Fibroblast of lung (primary cell): Measurements from ENCODE around the gene ARL10. TPM values are rescaled to one million over a fixed set of nuclear protein-coding genes. Genes with fewer than 3 reads are reported as not detected.

Experiments used
- DNase-seq, 2 donors: peaks; one replicate each; pipeline versions ENCODE4 v3.0.0 to v3.0.0-alpha.2; 2010; ENCODE audit warnings: low read depth in 2 of 2
- H2AFZ ChIP-seq: 2 replicates; pipeline ENCODE4 v1.5.1; 2012; ENCODE audit warnings: low read length, control low read depth, inconsistent platforms
- H3K27ac ChIP-seq: 2 replicates; pipeline ENCODE4 v1.5.1; 2011; ENCODE audit warnings: low read length, control low read depth; ENCODE audit not compliant: insufficient read depth
- H3K27me3 ChIP-seq: 2 replicates; pipeline ENCODE4 v1.5.1; 2011; ENCODE audit warnings: mild to moderate bottlenecking, low read length; ENCODE audit not compliant: control insufficient read depth, insufficient read depth
- H3K36me3 ChIP-seq: 2 replicates; pipeline ENCODE4 v1.5.1; 2011; ENCODE audit warnings: low read length; ENCODE audit not compliant: control insufficient read depth, insufficient read depth
- H3K4me1 ChIP-seq: 2 replicates; pipeline ENCODE4 v1.5.1; 2011; ENCODE audit warnings: low read length; ENCODE audit not compliant: control insufficient read depth, insufficient read depth; ENCODE audit errors: extremely low read depth
- H3K4me2 ChIP-seq: 2 replicates; pipeline ENCODE4 v1.5.1; 2011; ENCODE audit warnings: low read length, control low read depth; ENCODE audit not compliant: insufficient read depth; ENCODE audit errors: extremely low read depth
- H3K4me3 ChIP-seq, 4 experiments: fragments of 200-600 bp in 1 of 4; sonication (generic) in 1 of 4; replicated peaks in 1 of 4; 2 replicates each; pipeline ENCODE4 v1.5.1; 2011 to 2016; ENCODE audit warnings: low read length in 4 of 4, low read depth in 3 of 4, mild to moderate bottlenecking in 3 of 4, control low read depth in 2 of 4, inconsistent platforms in 1 of 4, mixed read lengths in 1 of 4; ENCODE audit not compliant: insufficient read depth in 1 of 4; ENCODE audit errors: control extremely low read depth in 1 of 4
- H3K79me2 ChIP-seq: 2 replicates; pipeline ENCODE4 v1.5.1; 2012; ENCODE audit warnings: mild to moderate bottlenecking, low read length, inconsistent platforms; ENCODE audit not compliant: control insufficient read depth, insufficient read depth
- H3K9ac ChIP-seq: 2 replicates; pipeline ENCODE4 v1.5.1; 2011; ENCODE audit warnings: mild to moderate bottlenecking, low read length, control low read depth; ENCODE audit not compliant: insufficient read depth
- H3K9me3 ChIP-seq: 2 replicates; pipeline ENCODE4 v1.5.1; 2012; ENCODE audit warnings: low read depth, low read length; ENCODE audit not compliant: control insufficient read depth, insufficient read depth
- H4K20me1 ChIP-seq: 2 replicates; pipeline ENCODE4 v1.5.1; 2011; ENCODE audit warnings: low read length; ENCODE audit not compliant: control insufficient read depth, insufficient read depth; ENCODE audit errors: extremely low read depth
- CTCF ChIP-seq, 2 donors: IDR thresholded peaks in 1 of 2; conservative IDR thresholded peaks in 1 of 2; 1 replicate in 1 of 2; 2 replicates in 1 of 2; pipeline ENCODE4 v1.5.1; 2011 to 2012; ENCODE audit warnings: low read length in 2 of 2, control low read depth in 1 of 2, inconsistent platforms in 1 of 2, low read depth in 1 of 2, mild to moderate bottlenecking in 1 of 2
- EZH2 ChIP-seq: IDR thresholded peaks from 2 replicates; pipeline ENCODE4 v1.5.1; 2012; ENCODE audit warnings: low read length, control low read depth, mild to moderate bottlenecking; ENCODE audit errors: missing control alignments
- polyA plus RNA-seq, 2 donors: library from polyadenylated mRNA; depleted of rRNA in 1 of 2; stranded (reverse) in 1 of 2; unstranded in 1 of 2; fragments of >200 nt; gene quantifications; 2 replicates each; pipeline ENCODE4 v1.2.1, GENCODE V29; 2011 to 2012; ENCODE audit warnings: missing spikeins in 1 of 2
- total RNA-seq: library from RNA; depleted of rRNA; stranded (reverse); fragments of >200 nt; gene quantifications from 2 replicates; pipeline ENCODE4 v1.2.1, GENCODE V29; 2014

Gene ARL10
- total and polyA plus RNA-seq, 2 donors (not counting 1 experiment from before 2014, with no cell fraction given) = 3.0 to 11.1 TPM

GRCh38 chr5:176342158-176342483 is 23.2 kb upstream of the ARL10 start:
- Histone ChIP-seq H3K79me2 (no peaks in the 10 kb centered on the region), H3K27ac (no peak overlapping the region), H3K36me3 (peaks cover 3% of the 10 kb centered on the region), H3K27me3 (no peaks in the 10 kb centered on the region), H3K9ac (no peak overlapping the region), H2AFZ (no peak overlapping the region), H3K4me2 (no peak overlapping the region), H3K4me3 (no peak overlapping the region), H4K20me1 (no peaks in the 10 kb centered on the region), H3K4me1 (no peaks in the 10 kb centered on the region), H3K9me3 (no peaks in the 10 kb centered on the region)
- DNase-seq = no peak
- TF ChIP-seq EZH2 = no peak
- no peak for TF ChIP-seq CTCF (conservative IDR thresholded peaks at IDR 0.05 in 1 of 2, IDR thresholded peaks at IDR 0.05 in 1 of 2; ENCODE audit: low read depth in 1 of 2, low read length in 2 of 2)

- no peaks in the 10 kb centered on the region for H3K79me2 ChIP-seq
- H3K27ac ChIP-seq = no peak overlapping the region
- H4K20me1 ChIP-seq = no peaks in the 10 kb centered on the region
- H3K36me3 ChIP-seq = peaks cover 7% of the 10 kb centered on the region
- no peak overlapping the region for H2AFZ ChIP-seq
- no peaks in the 10 kb centered on the region for H3K4me1 ChIP-seq
- H3K9ac ChIP-seq = no peak overlapping the region
- no peak for TF ChIP-seq EZH2
- TF ChIP-seq CTCF (conservative IDR thresholded peaks at IDR 0.05 in 1 of 2, IDR thresholded peaks at IDR 0.05 in 1 of 2; ENCODE audit: low read depth in 1 of 2, low read length in 2 of 2) = no peak
- H3K9me3 ChIP-seq = no peaks in the 10 kb centered on the region
- H3K4me2 ChIP-seq = no peak overlapping the region
- no peaks in the 10 kb centered on the region for H3K27me3 ChIP-seq
- peak in 1 of 2 donors; percentile 20 for DNase-seq
- H3K4me3 ChIP-seq = no peak overlapping the region
Observed at GRCh38 chr5:176342766-176343458, 22.4 kb upstream of the ARL10 start.

GRCh38 chr5:176350416-176350815 is 14.9 kb upstream of the ARL10 start:
- H2AFZ ChIP-seq = no peak overlapping the region
- no peak overlapping the region for H3K9ac ChIP-seq
- peaks cover 12% of the 10 kb centered on the region for H3K79me2 ChIP-seq
- no peak overlapping the region for H3K27ac ChIP-seq
- no peak overlapping the region for H3K4me3 ChIP-seq
- peak in 1 of 2 donors; percentile 53 for DNase-seq
- no peaks in the 10 kb centered on the region for H3K9me3 ChIP-seq
- no peak overlapping the region for H3K4me2 ChIP-seq
- H3K4me1 ChIP-seq = no peaks in the 10 kb centered on the region
- H3K27me3 ChIP-seq = no peaks in the 10 kb centered on the region
- H3K36me3 ChIP-seq = peaks cover 18% of the 10 kb centered on the region
- no peak for TF ChIP-seq EZH2
- TF ChIP-seq CTCF (conservative IDR thresholded peaks at IDR 0.05 in 1 of 2, IDR thresholded peaks at IDR 0.05 in 1 of 2; ENCODE audit: low read depth in 1 of 2, low read length in 2 of 2) = no peak
- H4K20me1 ChIP-seq = no peaks in the 10 kb centered on the region
